EH (cell line): ENCODE data around the gene TRIM52.
"Not testable (repeated sequence)": the region's sequence is repeated elsewhere in the genome, so short reads cannot be mapped to it uniquely, and the experiment has no call there.

ENCODE experiments used
- DNase-seq: peaks from one replicate; pipeline ENCODE4 v3.0.0-alpha.2; 2015; ENCODE audit warnings: low read depth

TRIM52 gene

GRCh38 chr5:181260720-181261319, at the start of gene TRIM52:
TSS of gene TRIM52 (minus strand) at chr5:181261143. CDS start at chr5:181260813, 330 bp downstream.
- DNase-seq, result peak; percentile 90

DNA sequence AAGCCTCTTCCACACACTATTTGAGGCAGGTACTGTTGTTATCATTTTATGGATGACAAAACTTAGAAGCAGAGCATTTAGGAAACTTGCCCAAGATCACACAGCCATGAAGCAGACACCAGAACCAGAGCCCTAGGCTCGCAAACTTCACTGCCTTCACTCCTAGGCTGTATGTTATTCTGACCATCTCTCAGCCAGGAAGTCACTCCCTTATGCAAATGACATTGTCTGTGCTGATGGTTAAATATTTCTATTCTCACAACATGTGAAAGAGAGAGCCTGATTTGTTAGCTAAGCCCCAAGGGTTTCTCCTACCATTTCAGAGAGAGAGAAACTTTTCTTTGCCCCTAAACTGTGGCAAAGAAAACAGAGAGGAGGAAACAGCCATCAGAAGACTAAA, 26.4 kb upstream of the TRIM52 start:
- not testable (repeated sequence) for DNase-seq

GRCh38 chr5:181285962-181286705, 25.2 kb upstream of the TRIM52 start:
- DNase-seq, result not testable (repeated sequence)

DNA sequence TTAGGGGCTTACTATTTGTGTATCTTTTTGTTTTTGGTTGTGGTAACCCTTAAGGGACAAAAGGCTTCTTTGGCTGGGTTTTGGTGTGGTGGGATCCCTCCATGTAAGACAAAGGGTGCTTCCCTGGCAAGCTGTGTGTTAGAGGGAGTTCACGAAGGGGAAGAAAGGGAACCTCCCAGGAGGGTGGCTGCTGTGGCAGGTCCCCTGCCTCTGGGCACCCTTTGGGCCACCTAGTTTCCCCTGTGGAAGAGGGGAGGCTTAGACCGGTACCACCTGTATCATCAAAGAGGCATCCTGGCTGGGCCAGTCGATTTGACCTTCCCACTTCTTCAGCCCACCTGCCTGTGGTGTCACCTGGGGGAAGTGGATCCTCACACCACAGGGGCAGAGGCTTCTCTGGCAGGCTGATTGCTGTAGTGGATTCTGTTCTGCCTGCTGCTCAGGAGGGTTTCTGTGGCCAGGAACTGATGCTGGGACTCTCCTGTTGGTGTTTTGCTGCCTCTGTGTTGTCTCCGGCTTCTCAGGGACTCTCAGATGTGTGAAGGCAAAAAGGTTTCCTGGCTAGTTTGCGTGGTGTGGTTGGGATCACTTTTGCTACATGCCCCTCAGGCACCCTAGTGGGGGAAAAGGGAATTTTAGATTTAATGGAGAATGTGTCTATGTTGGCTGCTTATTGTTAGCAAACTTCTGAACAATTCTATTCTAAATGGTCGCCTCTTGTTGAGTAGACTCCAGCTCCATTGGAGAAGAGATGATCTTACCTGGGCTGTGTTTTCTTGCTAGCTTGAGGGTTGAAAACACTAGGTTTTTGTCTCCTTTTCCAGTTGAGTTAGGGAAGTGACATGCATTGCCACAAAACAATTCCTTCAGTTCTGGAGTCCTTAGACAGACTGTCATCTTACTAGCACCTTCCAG, 23.2 kb upstream of the TRIM52 start:
- not testable (repeated sequence) for DNase-seq

GRCh38 chr5:181283347-181283746, 22.4 kb upstream of the TRIM52 start:
- no peak for DNase-seq

- DNase-seq, result no peak
Measured at GRCh38 chr5:181282874-181283273, 21.9 kb upstream of the TRIM52 start.

- not testable (repeated sequence) for DNase-seq
Measured at GRCh38 chr5:181282415-181282814, 21.5 kb upstream of the TRIM52 start.

- DNase-seq, result no peak
Measured at GRCh38 chr5:181281984-181282316, 21.0 kb upstream of the TRIM52 start.

DNA sequence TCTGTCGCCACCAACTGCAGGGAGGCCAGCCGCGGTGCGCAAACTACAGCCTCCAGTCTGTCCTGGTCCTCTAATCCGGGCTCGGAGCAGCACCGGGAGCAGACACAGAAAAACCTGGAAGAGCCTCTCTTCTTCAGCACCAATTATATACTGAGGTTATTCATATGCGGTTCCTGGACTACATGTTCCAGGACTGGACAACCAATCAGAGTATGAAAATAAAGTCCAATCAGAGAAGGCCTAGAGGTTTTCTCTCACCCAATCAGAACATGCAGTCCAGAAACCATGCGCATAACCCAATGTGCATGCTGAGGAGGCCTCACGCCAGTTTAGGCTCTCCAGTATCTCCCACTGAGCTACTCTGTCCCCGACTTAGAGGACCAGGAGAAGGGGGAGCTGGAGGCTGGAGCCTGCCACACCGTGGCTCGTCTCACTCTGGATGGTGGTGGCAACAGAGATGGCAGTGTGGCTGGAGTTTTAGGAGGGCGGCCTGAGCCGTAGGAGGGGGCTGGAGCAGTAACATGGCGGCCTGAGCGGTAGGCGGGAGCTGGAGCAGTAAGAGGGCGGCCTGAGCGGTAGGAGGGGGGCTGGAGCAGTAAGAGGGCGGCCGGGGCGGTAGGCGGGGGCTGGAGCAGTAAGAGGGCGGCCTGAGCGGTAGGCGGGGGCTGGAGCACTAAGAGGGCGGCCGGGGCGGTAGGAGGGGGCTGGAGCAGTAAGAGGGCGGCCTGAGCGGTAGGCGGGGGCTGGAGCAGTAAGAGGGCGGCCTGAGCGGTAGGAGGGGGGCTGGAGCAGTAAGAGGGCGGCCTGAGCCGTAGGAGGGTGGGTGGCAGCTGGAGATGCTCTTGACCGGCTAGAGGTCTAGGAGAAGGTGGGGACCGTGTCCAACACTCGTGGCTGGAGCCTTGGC, 20.4 kb upstream of the TRIM52 start:
- DNase-seq, result no peak

DNA sequence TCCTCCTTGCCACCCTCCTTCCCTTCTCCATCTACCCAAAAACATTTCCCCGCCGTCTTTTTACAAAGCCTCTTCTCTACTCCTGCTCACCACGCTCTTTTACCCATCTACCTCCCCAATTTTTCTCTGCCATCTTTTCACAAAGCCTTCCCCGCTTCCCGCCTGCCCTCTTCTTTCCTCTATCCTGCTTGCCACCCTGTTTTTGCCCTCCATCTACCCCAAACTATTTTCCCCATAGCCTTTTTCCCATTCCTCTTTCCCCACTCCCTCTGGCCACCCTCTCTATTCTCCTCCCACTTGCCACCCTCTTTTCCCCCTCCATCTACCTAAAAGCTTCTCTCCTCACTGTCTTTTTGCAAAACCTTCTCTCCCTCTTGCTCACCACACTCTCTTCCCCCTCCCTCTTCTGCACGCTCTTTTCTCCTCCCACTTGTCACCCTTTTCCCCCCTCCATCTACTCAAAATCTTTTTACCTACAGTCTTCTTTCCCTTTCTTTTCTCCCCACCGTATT, 19.4 kb upstream of the TRIM52 start:
- DNase-seq, result no peak

- not testable (repeated sequence) for DNase-seq
Measured at GRCh38 chr5:181273433-181273744, 12.4 kb upstream of the TRIM52 start.

- DNase-seq, result no peak
Measured at GRCh38 chr5:181271081-181271480, 10.1 kb upstream of the TRIM52 start.

- DNase-seq, result not testable (repeated sequence)
Measured at GRCh38 chr5:181267907-181268306, 7.0 kb upstream of the TRIM52 start.

DNA sequence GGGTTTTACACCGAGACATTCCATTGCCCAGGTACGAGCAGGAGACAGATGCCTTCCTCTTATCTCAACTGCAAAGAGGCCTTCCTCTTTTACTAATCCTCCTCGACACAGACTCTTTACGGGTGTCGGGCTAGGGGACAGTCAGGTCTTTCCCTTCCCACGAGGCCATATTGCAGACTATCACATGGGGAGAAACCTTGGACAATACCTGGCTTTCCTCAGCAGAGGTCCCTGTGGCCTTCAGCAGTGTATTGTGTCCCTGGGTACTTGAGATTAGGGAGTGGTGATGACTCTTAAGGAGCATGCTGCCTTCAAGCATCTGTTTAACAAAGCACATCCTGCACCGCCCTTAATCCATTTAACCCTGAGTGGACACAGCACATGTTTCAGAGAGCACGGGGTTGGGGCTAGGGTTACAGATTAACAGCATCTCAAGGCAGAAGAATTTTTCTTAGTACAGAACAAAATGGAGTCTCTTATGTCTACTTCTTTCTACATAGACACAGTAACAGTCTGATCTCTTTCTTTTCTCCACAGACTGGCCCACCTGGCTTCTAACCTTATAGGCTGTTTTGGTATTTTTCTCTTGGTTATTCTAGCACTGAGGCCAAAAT, 6.5 kb upstream of the TRIM52 start:
- not testable (repeated sequence) for DNase-seq

- no peak for DNase-seq
Measured at GRCh38 chr5:181265092-181265671, 4.2 kb upstream of the TRIM52 start.

DNA sequence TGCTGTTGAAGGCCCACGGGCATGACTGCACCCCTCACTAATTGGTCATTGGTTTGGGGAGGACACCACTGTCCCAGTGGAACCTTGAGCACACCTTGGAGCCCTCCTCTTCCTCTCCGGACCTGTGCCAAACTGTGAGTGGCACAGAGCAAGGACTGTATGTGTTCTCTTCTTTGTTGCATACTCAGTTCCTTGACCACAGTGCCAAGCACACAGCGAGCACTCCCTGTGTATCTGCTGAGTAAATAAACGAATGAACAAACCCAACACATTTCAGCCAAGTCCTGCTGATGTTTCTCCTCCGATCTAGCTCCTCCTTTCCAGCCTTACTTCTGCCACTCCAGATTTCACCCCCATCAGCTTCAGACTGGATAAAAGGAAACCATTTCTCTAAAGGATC, 2.7 kb upstream of the TRIM52 start:
- DNase-seq, result no peak

GRCh38 chr5:181261320-181262049, 542 bp upstream of the TRIM52 start:
- DNase-seq, result peak; percentile 81

- peak; percentile 24 for DNase-seq
Measured at GRCh38 chr5:181259974-181260719, 796 bp downstream of the TRIM52 start.

- DNase-seq, result no peak
Measured at GRCh38 chr5:181259283-181259682, 1.7 kb downstream of the TRIM52 start.
